ENCODE results near the gene TMCO5A. TPM values are rescaled to one million over a fixed set of nuclear protein-coding genes. Genes with fewer than 3 reads are reported as not detected.
"Not testable (repeated sequence)": the region's sequence is repeated elsewhere in the genome, so short reads cannot be mapped to it uniquely, and the experiment has no call there.

The TMCO5A gene
- total and polyA plus RNA-seq, 9 of the 15 experiments (the other 6 are each of a cell fraction or from before 2014, with no cell fraction given) = not detected

- intact Hi-C loops (cut with micrococcal nuclease); H3K9ac ChIP-seq (ENCODE audit: insufficient read depth in 1 of 2, low read depth in 2 of 2, low read length in 2 of 2); DNase-seq (ENCODE audit: extremely low read depth in 1 of 4, low spot score in 3 of 4); CTCF ChIA-PET (ENCODE audit: low intra/inter-chr PET ratio); FAIRE-seq; H2AFZ ChIP-seq (ENCODE audit: low read depth, low read length); ATAC-seq; in situ Hi-C loops (cut with MboI); H3K9me1 ChIP-seq (ENCODE audit: control insufficient read depth, insufficient read depth, low read length); H3K27ac ChIP-seq (ENCODE audit: extremely low read depth, low read depth, low read length); H3K79me2 ChIP-seq (ENCODE audit: control insufficient read depth, insufficient read depth, low read length); H3K27me3 ChIP-seq (ENCODE audit: control insufficient read depth in 2 of 2, insufficient read depth in 2 of 2, low read length in 2 of 2); H3K4me3 ChIP-seq; H3K4me1 ChIP-seq (replicated peaks in 1 of 2; ENCODE audit: control insufficient read depth in 2 of 2, insufficient read depth in 2 of 2, low read length in 2 of 2); BruUV-seq (replicated peaks); H4K20me1 ChIP-seq (replicated peaks; ENCODE audit: control insufficient read depth, insufficient read depth, low read length); H3K4me2 ChIP-seq (ENCODE audit: insufficient read depth, low read length); H3K36me3 ChIP-seq (ENCODE audit: control insufficient read depth, insufficient read depth, low read length); POLR2A ChIA-PET; H3K9me3 ChIP-seq (replicated peaks; ENCODE audit: control insufficient read depth, insufficient read depth, low read depth, low read length): not testable (repeated sequence)
- WGBS (ENCODE audit: insufficient coverage, low coverage, missing lambda C conversion rate) = 0% methylated on average over 1 of the region's 1 CpG
Observed at GRCh38 chr15:37960742-37961141, 26.3 kb downstream of the TMCO5A start.

GRCh38 chr15:37967788-37968187 lies 33.3 kb downstream of the TMCO5A start:
- ATAC-seq = no peak
- CTCF ChIA-PET (ENCODE audit: low intra/inter-chr PET ratio) = no interaction called here
- no peak overlapping the region for H2AFZ ChIP-seq (ENCODE audit: low read depth, low read length)
- no peak overlapping the region for H3K4me3 ChIP-seq
- no peak overlapping the region for H3K4me2 ChIP-seq (ENCODE audit: insufficient read depth, low read length)
- TF ChIP-seq SETDB1 (IDR thresholded peaks at IDR 0.05; ENCODE audit: low read length) (no peak), JUND (IDR thresholded peaks at IDR 0.05; ENCODE audit: borderline replicate concordance, low read depth, low read length) (no peak), JUND (tag; IDR thresholded peaks at IDR 0.05; ENCODE audit: borderline replicate concordance, low read depth, low read length) (no peak)
- in situ Hi-C loops (cut with MboI) = no loop called here
- 0% methylated on average over 1 of the region's 1 CpG for WGBS (ENCODE audit: insufficient coverage, low coverage, missing lambda C conversion rate)
- no peak overlapping the region for H3K9ac ChIP-seq (ENCODE audit: insufficient read depth in 1 of 2, low read depth in 2 of 2, low read length in 2 of 2)
- POLR2A ChIA-PET = no interaction called here
- no peak for DNase-seq (ENCODE audit: extremely low read depth in 1 of 4, low spot score in 3 of 4)
- H3K9me1 ChIP-seq (ENCODE audit: control insufficient read depth, insufficient read depth, low read length) = no peaks in the 10 kb centered on the region
- no peak overlapping the region for H3K27ac ChIP-seq (ENCODE audit: extremely low read depth, low read depth, low read length)
- no TSS peak for BruUV-seq (replicated peaks)
- intact Hi-C loops (cut with micrococcal nuclease) = no loop called here
- H3K79me2 ChIP-seq (ENCODE audit: control insufficient read depth, insufficient read depth, low read length) = no peaks in the 10 kb centered on the region
- H3K9me3 ChIP-seq (replicated peaks; ENCODE audit: control insufficient read depth, insufficient read depth, low read depth, low read length) = no peaks in the 10 kb centered on the region
- H4K20me1 ChIP-seq (replicated peaks; ENCODE audit: control insufficient read depth, insufficient read depth, low read length) = no peaks in the 10 kb centered on the region
- H3K4me1 ChIP-seq (replicated peaks in 1 of 2; ENCODE audit: control insufficient read depth in 2 of 2, insufficient read depth in 2 of 2, low read length in 2 of 2) = no peaks in the 10 kb centered on the region
- no peaks in the 10 kb centered on the region for H3K36me3 ChIP-seq (ENCODE audit: control insufficient read depth, insufficient read depth, low read length)
- FAIRE-seq = no peak
- no peaks in the 10 kb centered on the region for H3K27me3 ChIP-seq (ENCODE audit: control insufficient read depth in 2 of 2, insufficient read depth in 2 of 2, low read length in 2 of 2)
